ENCODE data around the gene CFI.

DNA sequence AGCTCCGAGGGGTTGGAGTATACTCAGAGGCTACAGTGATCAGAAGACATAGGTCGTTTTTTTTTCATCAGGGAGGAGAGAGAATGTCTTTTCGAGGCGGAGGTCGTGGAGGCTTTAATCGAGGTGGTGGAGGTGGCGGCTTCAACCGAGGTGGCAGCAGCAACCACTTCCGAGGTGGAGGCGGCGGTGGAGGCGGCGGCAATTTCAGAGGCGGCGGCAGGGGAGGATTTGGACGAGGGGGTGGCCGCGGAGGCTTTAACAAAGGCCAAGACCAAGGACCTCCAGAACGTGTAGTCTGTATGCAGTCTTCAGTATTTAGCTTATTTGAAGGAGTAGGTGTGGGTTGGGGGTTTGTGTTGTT lies 14.3 kb upstream of the CFI start:
- TF ChIP-seq POLR2A (IDR thresholded peaks at IDR 0.05; ENCODE audit: low read depth, low read length) (no peak), RAD21 (IDR thresholded peaks at IDR 0.05; ENCODE audit: low read length) (no peak), BHLHE40 (IDR thresholded peaks at IDR 0.05; ENCODE audit: low read depth, low read length) (no peak), MXI1 (IDR thresholded peaks at IDR 0.05; ENCODE audit: borderline replicate concordance, low read depth, low read length) (no peak), NFE2L2 (IDR thresholded peaks at IDR 0.05; ENCODE audit: low read depth, low read length) (no peak), SMC3 (IDR thresholded peaks at IDR 0.05; ENCODE audit: low read depth, low read length) (no peak), RCOR1 (IDR thresholded peaks at IDR 0.05; ENCODE audit: insufficient replicate concordance, low read length) (no peak), FOS (IDR thresholded peaks at IDR 0.05; ENCODE audit: low read depth, low read length) (no peak), RFX5 (IDR thresholded peaks at IDR 0.05; ENCODE audit: low read depth, low read length) (no peak)
- TF ChIP-seq, protein P1, sequence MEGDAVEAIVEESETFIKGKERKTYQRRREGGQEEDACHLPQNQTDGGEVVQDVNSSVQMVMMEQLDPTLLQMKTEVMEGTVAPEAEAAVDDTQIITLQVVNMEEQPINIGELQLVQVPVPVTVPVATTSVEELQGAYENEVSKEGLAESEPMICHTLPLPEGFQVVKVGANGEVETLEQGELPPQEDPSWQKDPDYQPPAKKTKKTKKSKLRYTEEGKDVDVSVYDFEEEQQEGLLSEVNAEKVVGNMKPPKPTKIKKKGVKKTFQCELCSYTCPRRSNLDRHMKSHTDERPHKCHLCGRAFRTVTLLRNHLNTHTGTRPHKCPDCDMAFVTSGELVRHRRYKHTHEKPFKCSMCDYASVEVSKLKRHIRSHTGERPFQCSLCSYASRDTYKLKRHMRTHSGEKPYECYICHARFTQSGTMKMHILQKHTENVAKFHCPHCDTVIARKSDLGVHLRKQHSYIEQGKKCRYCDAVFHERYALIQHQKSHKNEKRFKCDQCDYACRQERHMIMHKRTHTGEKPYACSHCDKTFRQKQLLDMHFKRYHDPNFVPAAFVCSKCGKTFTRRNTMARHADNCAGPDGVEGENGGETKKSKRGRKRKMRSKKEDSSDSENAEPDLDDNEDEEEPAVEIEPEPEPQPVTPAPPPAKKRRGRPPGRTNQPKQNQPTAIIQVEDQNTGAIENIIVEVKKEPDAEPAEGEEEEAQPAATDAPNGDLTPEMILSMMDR (conservative IDR thresholded peaks at IDR 0.05; ENCODE audit: low read depth, low read length) = no peak
